GM19452 (cell line): ENCODE data around the gene CCDC174.

Experiments used
- ATAC-seq: cut with Tn5 transposase; IDR thresholded peaks from one replicate; pipeline ENCODE4 v1.9.1; 2021; ENCODE audit not compliant: unreplicated experiment

Gene CCDC174

DNA sequence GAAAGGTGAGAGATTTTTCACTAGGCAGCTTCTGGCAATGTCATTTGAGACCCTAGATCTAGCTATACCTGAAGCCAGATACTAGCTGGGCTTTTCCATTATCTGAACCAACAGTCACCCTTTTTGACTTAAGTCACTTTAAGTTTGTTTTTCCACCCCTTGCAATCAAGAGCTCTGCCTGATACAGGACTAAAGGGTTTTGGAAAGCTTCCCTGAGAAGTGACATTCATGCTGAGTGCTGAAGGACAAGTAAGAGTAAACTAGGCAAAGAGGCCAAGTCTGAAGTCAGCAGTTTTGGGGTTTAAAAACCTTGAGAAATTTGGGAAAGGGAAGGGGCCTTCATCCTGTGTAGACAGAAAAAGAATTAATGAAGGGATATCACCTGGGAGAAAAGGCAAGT lies 27.1 kb upstream of the CCDC174 start:
- ATAC-seq: no peak

GRCh38 chr3:14625443-14625842 lies 26.1 kb upstream of the CCDC174 start:
- ATAC-seq: no peak

- ATAC-seq: no peak
Observed at GRCh38 chr3:14627815-14628214, 23.7 kb upstream of the CCDC174 start.

- ATAC-seq: no peak
Observed at GRCh38 chr3:14628406-14628805, 23.2 kb upstream of the CCDC174 start.

DNA sequence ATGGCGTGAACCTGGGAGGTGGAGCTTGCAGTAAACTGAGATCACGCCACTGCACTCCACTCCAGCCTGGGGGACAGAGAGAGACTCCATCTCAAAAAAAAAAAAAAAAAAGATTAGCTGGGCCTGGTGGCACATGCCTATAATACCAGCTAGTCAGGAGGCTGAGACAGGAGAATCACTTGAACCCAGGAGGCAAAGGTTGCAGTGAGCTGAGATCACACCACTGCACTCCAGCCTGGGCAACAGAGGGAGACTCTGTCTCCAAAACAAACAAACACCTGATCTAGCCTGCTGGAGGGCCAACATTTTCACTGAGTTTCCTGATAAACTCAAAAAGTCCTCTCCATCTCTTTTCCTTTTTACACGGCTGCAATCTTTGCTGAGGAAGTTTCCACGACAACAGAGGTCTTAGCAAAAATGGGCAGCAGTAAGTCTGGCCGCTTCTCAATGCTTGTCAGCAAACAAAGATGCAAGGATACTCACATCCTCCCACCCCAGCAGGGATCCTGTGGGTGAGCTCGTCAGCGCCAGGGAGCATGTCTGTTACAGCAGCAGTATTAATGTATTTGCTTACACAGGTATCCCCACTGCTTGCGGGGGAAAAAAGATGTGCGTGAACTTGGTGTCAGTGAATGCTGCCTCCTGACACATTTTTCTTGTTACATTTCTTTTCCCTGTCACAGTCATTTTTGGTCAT lies 21.0 kb upstream of the CCDC174 start:
- no peak for ATAC-seq

- ATAC-seq: no peak
Observed at GRCh38 chr3:14631101-14631497, 20.5 kb upstream of the CCDC174 start.

DNA sequence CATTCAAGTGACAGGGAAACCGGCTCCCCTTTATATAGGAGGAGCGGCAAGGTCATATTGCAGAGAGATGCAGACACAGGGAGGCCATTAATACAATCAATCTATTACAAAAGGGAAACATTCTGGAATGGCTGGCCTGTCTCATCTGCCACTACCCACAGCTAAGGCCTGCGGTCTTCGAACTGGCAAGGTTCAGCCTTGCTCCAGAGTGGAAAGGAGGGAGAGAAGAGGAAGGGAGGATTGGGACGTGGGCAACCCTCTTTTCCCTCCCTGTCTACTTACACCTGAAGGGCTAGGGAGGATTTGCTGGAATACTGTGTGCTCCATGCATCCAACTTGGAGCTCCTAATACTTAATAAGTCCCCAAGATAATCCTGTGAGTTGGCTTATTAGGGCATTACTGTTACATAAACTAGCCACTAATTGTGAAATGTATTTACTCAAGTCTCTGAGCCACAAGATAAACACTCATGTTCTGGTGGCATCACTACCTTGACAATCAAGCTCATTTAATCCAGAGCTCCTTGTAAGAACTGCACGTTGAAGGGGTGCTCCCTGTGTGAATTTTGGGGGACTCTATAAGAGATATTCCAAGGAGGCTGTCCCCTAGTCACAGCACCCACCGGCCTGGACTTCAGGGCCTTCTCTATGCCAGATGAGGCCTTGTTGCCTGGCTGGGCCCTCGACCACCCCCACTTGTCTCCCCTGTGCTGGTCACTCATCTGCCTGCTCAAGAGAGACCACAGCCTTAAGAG lies 19.7 kb upstream of the CCDC174 start:
- no peak for ATAC-seq

GRCh38 chr3:14632442-14632930 lies 19.1 kb upstream of the CCDC174 start:
- no peak for ATAC-seq

- ATAC-seq: no peak
Observed at GRCh38 chr3:14633417-14633816, 18.1 kb upstream of the CCDC174 start.

DNA sequence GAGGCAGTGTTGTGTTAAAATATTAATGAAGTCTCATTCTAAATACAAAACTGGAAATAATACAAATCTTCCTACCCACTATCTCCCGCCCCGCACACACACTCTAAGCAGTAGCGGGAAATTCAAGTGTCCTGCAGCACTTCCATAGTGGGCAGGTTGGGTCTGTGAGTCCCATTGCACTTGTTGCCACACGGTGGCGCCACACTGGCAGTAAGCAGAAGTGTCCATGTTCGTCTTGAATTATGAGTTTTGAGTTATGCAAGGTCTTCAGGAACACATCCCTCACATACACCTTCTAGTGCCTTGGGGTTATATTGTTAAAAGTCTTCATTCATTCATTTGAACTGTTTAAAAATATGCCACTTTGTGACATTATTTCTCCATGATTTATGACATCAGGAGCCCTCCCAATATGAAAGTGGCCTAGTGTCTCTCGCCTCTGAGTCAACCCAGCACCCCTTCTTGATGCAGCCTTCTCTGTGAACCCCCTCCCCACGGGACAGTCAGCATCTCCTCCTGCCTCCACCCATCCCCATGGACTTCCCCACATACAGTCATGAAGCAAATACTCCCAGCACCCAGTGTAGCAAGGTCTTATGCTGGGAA lies 17.6 kb upstream of the CCDC174 start:
- ATAC-seq: no peak

GRCh38 chr3:14634763-14635400 lies 16.7 kb upstream of the CCDC174 start:
- no peak for ATAC-seq

DNA sequence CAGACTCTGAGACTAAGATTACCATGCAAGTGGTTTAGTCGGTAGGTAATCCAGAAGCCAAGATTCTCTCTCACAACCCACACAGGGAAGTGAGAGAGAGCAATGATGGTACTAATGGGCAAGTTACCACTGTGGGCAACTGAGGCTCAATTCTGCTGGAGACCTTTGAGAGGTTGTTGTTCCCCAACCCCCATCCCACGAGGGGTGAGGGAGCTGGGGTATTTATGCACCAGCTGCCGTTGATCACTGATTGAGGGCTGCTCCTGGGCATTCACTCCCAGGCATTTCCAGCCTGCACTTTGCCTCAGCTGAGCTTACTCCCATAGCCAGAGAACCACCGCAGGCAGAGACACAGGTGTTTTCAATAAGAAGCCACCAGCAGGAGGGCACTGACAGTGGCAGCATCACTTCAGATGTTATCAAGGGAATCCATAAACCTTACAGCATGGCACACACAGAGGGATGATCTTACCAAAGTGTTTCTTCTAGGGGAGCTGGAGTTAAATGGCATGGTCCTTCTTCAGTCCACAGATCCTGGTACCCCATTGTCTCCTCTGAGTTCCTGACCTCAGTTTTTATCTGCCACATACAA lies 15.0 kb upstream of the CCDC174 start:
- ATAC-seq: no peak

GRCh38 chr3:14640157-14640562 lies 11.4 kb upstream of the CCDC174 start:
- ATAC-seq: no peak

GRCh38 chr3:14640734-14641133 lies 10.8 kb upstream of the CCDC174 start:
- no peak for ATAC-seq

- no peak for ATAC-seq
Observed at GRCh38 chr3:14641346-14641745, 10.2 kb upstream of the CCDC174 start.

DNA sequence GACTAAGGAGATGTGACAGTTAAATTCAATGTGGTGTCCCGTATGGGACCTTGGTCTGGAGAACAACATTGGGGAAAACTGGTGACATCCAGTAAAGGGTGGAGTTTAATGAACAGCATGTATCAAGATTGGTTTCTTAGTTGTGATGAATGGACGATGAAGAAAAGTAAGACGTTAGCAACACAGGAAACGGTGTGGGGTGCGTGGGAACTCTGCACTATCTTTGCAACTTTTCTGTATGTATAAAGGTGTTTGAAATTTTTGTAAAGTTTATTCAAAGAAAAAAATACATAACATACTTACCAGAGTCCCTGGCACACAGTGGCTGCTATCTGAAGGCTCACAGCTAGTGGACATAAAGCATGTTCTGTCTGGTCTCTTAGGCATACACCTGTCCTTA lies 6.1 kb upstream of the CCDC174 start:
- ATAC-seq: no peak

DNA sequence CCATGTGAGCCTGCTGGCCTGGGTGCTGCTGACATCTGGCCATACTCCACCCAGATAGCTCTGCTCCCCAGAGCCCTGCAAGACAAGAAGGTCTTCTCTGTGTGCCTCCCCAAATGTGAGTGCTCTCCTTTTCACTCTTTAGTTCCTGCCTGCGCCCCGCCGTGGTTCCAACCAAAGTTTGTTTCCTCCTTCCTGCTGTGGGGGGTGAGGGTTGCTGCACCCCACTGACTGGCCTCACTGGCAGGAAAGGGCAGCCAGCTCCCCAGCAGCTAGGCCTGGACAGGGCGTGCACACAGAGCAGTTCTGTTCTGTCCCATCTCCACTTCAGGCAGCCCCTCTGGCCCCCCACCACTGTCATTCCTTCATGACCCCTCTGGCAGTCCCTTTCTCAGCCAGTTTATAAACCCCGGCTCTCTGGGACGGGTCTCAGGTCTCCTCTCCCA lies 5.4 kb upstream of the CCDC174 start:
- no peak for ATAC-seq

DNA sequence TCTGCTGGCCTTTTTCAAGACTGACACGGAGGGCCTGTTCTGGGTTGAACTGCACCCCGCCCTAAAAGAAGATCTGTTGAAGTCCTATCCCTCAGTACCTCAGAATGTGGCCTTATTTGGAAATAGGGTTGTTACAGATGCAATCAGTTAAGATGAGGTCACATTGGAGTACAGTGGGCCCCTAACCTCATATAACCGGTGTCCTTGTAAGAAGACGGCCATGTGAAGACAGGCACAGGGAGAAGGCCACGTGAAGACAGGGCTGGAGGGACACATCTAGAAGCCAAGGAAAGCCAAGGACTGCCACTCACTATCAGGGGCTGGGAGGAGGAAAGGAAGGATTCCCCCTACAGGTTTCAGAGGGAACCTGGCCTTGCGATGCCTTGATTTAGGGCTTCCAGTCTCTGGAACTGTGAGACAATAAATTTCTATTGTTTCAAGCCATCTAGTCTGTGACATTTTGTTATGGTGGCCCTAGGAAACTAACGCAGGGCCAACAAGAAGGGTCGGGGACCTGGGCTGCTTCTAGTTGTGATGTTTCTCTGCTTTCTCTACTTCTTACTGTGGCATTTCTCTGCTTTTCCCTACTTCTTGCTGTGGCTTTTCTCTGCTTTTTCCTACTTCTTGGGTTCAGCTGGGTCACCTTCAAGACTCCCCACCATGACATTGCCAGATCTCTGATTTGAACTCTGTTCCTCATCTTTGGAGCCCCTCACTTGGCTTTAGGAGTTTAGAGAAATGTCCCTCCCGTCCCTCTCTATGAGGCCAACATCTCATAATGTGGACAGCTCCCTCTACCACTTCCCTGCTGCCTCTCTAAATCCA lies 4.8 kb upstream of the CCDC174 start:
- ATAC-seq: no peak

DNA sequence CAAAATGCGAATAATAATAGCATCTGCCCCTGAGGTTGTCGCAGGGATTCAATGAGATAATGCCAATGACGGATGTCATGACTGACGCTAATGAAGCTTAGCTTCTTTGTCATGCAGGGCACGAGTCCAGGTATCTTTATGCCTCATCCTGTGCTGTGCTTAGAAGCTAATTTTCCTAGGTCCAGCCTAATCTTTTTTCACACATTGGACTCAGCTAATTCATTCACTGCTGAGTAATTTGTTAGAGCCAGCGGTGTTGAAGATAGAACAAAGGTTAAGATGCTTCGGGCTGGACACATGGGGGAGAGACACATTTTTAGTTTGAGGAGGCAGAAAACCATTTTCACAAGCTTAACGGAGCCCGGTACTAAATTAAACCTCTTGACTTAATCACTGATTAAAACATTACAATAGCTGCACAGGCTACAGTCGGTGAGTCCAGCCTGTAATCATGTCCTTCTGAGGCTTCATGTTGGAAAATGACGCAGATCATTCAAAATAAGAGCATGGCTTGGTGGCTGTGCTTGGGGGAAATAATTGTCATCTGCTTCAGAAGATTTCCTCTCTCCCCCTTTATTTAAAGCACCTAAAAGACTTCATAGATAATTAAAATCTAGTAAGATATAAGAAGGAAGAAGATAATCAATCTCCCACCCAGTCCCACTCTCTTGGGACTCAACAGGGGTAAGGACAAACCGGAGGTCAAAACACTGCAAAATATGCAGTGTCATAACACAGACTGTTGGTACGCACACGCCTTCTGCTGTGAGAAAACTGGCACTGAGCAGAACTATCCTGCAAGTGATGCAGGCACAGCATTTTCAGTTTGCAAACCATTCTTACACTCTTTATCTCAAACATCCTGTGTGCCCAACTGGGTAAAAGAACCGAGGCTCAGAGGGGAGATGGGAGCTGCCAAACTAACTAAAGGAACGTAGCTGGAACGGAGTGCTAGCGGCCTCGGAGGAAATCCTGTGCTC lies 3.3 kb upstream of the CCDC174 start:
- no peak for ATAC-seq
